Right lobe of liver (tissue), 6 donors: ENCODE data around the gene MTA2. TPM values are rescaled to one million over a fixed set of nuclear protein-coding genes. Genes with fewer than 3 reads are reported as not detected.
A peak's percentile ranks its signal among the peaks of the same experiment; 100 is the strongest.

Experiments used
- ATAC-seq, 4 donors: fragments of 200-7000 bp; cut with Tn5 transposase; one replicate each; pipeline ENCODE4 v1.9.1; 2020; ENCODE audit warnings: mild to moderate bottlenecking in 4 of 4, moderate library complexity in 4 of 4
- DNase-seq, 3 donors: peaks; one replicate each; pipeline ENCODE4 v3.0.0-alpha.2; 2020
- H3K27ac ChIP-seq, 3 donors: fragments of 200-600 bp; one replicate each; pipeline ENCODE4 v1.8.0; 2022
- H3K27me3 ChIP-seq, 2 donors: fragments of 200-600 bp; one replicate each; pipeline ENCODE4 v1.8.0; 2022
- H3K36me3 ChIP-seq, 4 donors: fragments of 200-600 bp; sonication (generic) in 1 of 4; one replicate each; pipeline versions ENCODE4 v1.5.1 to v1.8.0; 2017 to 2022; ENCODE audit warnings: control low read depth in 1 of 4
- H3K4me1 ChIP-seq, 4 donors: fragments of 200-600 bp; sonication (generic) in 1 of 4; one replicate each; pipeline versions ENCODE4 v1.5.1 to v1.8.0; 2017 to 2022; ENCODE audit warnings: control low read depth in 1 of 4
- H3K4me3 ChIP-seq, 3 donors: fragments of 200-600 bp; one replicate each; pipeline ENCODE4 v1.8.0; 2022
- H3K9me3 ChIP-seq, 4 donors: fragments of 200-600 bp; sonication (generic) in 1 of 4; one replicate each; pipeline versions ENCODE4 v1.5.1 to v1.8.0; 2017 to 2022; ENCODE audit warnings: control low read depth in 1 of 4
- CTCF ChIP-seq, 4 donors: fragments of 200-600 bp in 3 of 4; fragments of 450-650 bp in 1 of 4; IDR thresholded peaks; one replicate each; pipeline versions ENCODE4 v1.5.1 to v1.8.0; 2016 to 2022; ENCODE audit warnings: antibody characterized with exemption in 4 of 4, mild to moderate bottlenecking in 2 of 4
- POLR2A ChIP-seq: fragments of 450-650 bp; IDR thresholded peaks from one replicate; pipeline ENCODE4 v1.6.1; 2017; ENCODE audit warnings: antibody characterized with exemption, mild to moderate bottlenecking
- WGBS: methylation state at CpG from one replicate; pipeline ENCODE4 v1.1.6; 2018; ENCODE audit warnings: low coverage, low lambda C conversion rate; ENCODE audit not compliant: insufficient coverage; ENCODE audit errors: missing lambda C conversion rate; 5-methylcytosine and 5-hydroxymethylcytosine counted together
- intact Hi-C, 2 donors: fragments of 100-400 bp; cut with DNase I; formaldehyde crosslinking; loops; one replicate each; pipeline versions ENCODE4 v1.11.2 to v1.14.1; 2022
- microRNA-seq, 2 donors: library from miRNA; unstranded; fragments of <30 nt; microRNA quantifications; one replicate each; pipeline ENCODE4, GENCODE V29; 2019 to 2020
- small RNA-seq, 2 experiments: library from RNA; depleted of rRNA; stranded (forward); fragments of <200 nt; gene quantifications; one replicate each; pipeline ENCODE3, GENCODE V24; 2016
- total RNA-seq, 6 experiments: library from RNA; depleted of rRNA in 2 of 6; stranded (reverse); fragments of >200 nt in 2 of 6; fragmentation: NEBNext Ultra II Directional in 3 of 6; extraction: Animal tissue kit (Norgen Biotek cat#: 25700) in 3 of 6; gene quantifications; one replicate each; pipeline versions ENCODE4 v1.1.0 to v1.2.4, GENCODE V29; 2016 to 2023
- donor health status: DM: no; HTN: yes; CAD: no.
- donor health status: DM: no; HTN: no; CAD: no.
- donor health status: DM: no; HTN: no; CAD: no.
- donor health status: DM: no; HTN: yes; CAD: no.
- donor health status: DM: no; HTN: yes; CAD: no.

The MTA2 gene
- total RNA-seq, 6 experiments from 2014 or later = 20.0 to 38.0 (median 31.8) TPM

- TF ChIP-seq CTCF (IDR thresholded peaks at IDR 0.05) (no peak), POLR2A (no peak)
- DNase-seq (no peak), ATAC-seq (no peak)
- WGBS = 7% methylated on average over 10 of the region's 32 CpGs
- H3K27ac ChIP-seq = peak overlapping the region; percentile 90 to 96 (median 94)
- intact Hi-C loops = loop anchor here in 1 of 2 donors (5.0 kb wide), 1 partner anchor 123 kb away; no protein-coding TSS in a partner anchor
- no peaks in the 10 kb centered on the region for H3K9me3 ChIP-seq
- H3K27me3 ChIP-seq = no peaks in the 10 kb centered on the region
- H3K4me1 ChIP-seq = peaks cover 0 to 71% (median 34%) of the 10 kb centered on the region in 4 donors
- peak overlapping the region; percentile 80 to 97 (median 92) for H3K4me3 ChIP-seq
- no peaks in the 10 kb centered on the region for H3K36me3 ChIP-seq
Observed at GRCh38 chr11:62544581-62545436, 56.9 kb downstream of the MTA2 start.

GRCh38 chr11:62543680-62544444 lies 57.8 kb downstream of the MTA2 start:
- TF ChIP-seq CTCF (IDR thresholded peaks at IDR 0.05) = no peak
- TF ChIP-seq POLR2A = no peak
- DNase-seq = no peak
- no peak for ATAC-seq
- 13% methylated on average over 3 of the region's 22 CpGs for WGBS
- H3K27ac ChIP-seq = peak overlapping the region; percentile 46 to 96 (median 52)
- peaks cover 0 to 69% (median 36%) of the 10 kb centered on the region in 4 donors for H3K4me1 ChIP-seq
- intact Hi-C loops = loop anchor here in 1 of 2 donors (5.0 kb wide), 1 partner anchor 122 kb away; no protein-coding TSS in a partner anchor
- peak overlapping the region; percentile 80 to 97 (median 92) for H3K4me3 ChIP-seq
- H3K36me3 ChIP-seq = no peaks in the 10 kb centered on the region
- H3K9me3 ChIP-seq = no peaks in the 10 kb centered on the region
- no peaks in the 10 kb centered on the region for H3K27me3 ChIP-seq

Small RNAs within 50 kb of the gene (microRNA-seq; reads per million reads assigned to microRNA genes)
- 0 to 0.29 reads per million in 2 donors for gene MIR6747

Small RNAs within 50 kb of the gene (small RNA-seq; reads per million reads assigned to genes)
- gene AP001458.1 = 0 reads per million in 2 experiments
- gene EEF1G = 0 reads per million in 2 experiments
- gene MIR6747 = 0 reads per million in 2 experiments

Other genes starting within 250 kb of the MTA2 start
- not detected for gene SCGB1A1, start 182.8 kb downstream of the MTA2 start, total RNA-seq
- gene AHNAK, start 55.1 kb downstream of the MTA2 start, total RNA-seq = 100 to 1,000 TPM in 4 of 6 experiments, 10 to 100 TPM in 2; 91.0 to 180 (median 113) TPM
- gene EEF1G, start 28.0 kb downstream of the MTA2 start, total RNA-seq = 100 to 1,000 TPM; 442 to 450 (median 449) TPM
- 10 to 100 TPM; 12.3 to 34.2 (median 21.1) TPM for gene TUT1, start 10.3 kb downstream of the MTA2 start, total RNA-seq
- gene EML3, start 10.9 kb upstream of the MTA2 start, total RNA-seq = 10 to 100 TPM; 19.1 to 36.4 (median 22.7) TPM
- 1 to 10 TPM; 1.1 to 2.9 (median 1.2) TPM for gene ROM1, start 11.4 kb upstream of the MTA2 start, total RNA-seq
- gene B3GAT3, start 20.1 kb upstream of the MTA2 start, total RNA-seq = 10 to 100 TPM; 17.1 to 32.8 (median 23.4) TPM
- 100 to 1,000 TPM; 131 to 237 (median 201) TPM for gene GANAB, start 44.7 kb upstream of the MTA2 start, total RNA-seq
- 10 to 100 TPM; 12.1 to 20.3 (median 13.0) TPM for gene INTS5, start 51.4 kb upstream of the MTA2 start, total RNA-seq
- gene C11orf98, start 63.3 kb upstream of the MTA2 start, total RNA-seq = 10 to 100 TPM; 18.6 to 52.0 (median 25.6) TPM
- 1 to 10 TPM in 5 of 6 experiments, under 1 TPM in 1; 0.74 to 4.1 (median 2.6) TPM for gene CSKMT, start 63.4 kb upstream of the MTA2 start, total RNA-seq
- 1 to 10 TPM; 4.0 to 6.3 (median 5.3) TPM for gene UQCC3, start 69.8 kb upstream of the MTA2 start, total RNA-seq
- 1 to 10 TPM; 2.7 to 6.5 (median 3.7) TPM for gene LBHD1, start 70.4 kb upstream of the MTA2 start, total RNA-seq
- gene UBXN1, start 77.2 kb upstream of the MTA2 start, total RNA-seq = 10 to 100 TPM; 24.7 to 41.9 (median 28.0) TPM
- under 1 TPM in 1 of 6 experiments, not detected in 5; 0.12 TPM for gene LRRN4CL, start 87.7 kb upstream of the MTA2 start, total RNA-seq
- gene BSCL2, start 105.6 kb upstream of the MTA2 start, total RNA-seq = 10 to 100 TPM; 18.8 to 41.4 (median 34.3) TPM
- not detected for gene GNG3, start 105.8 kb upstream of the MTA2 start, total RNA-seq
- 10 to 100 TPM in 4 of 6 experiments, 1 to 10 TPM in 2; 7.9 to 17.1 (median 13.3) TPM for gene HNRNPUL2, start 125.6 kb upstream of the MTA2 start, total RNA-seq
- 10 to 100 TPM in 3 of 6 experiments, 1 to 10 TPM in 3; 8.5 to 13.3 (median 10.6) TPM for gene TTC9C, start 126.6 kb upstream of the MTA2 start, total RNA-seq
- gene ZBTB3, start 152.3 kb upstream of the MTA2 start, total RNA-seq = 1 to 10 TPM; 3.4 to 7.1 (median 4.7) TPM
- 10 to 100 TPM; 23.8 to 37.4 (median 26.6) TPM for gene POLR2G, start 159.7 kb upstream of the MTA2 start, total RNA-seq
- 10 to 100 TPM; 11.9 to 19.3 (median 16.0) TPM for gene TAF6L, start 169.5 kb upstream of the MTA2 start, total RNA-seq
- 10 to 100 TPM; 23.9 to 47.6 (median 29.1) TPM for gene TMEM179B, start 185.5 kb upstream of the MTA2 start, total RNA-seq
- 10 to 100 TPM in 2 of 6 experiments, 1 to 10 TPM in 4; 6.6 to 26.4 (median 8.2) TPM for gene TMEM223, start 190.1 kb upstream of the MTA2 start, total RNA-seq
- gene NXF1, start 203.6 kb upstream of the MTA2 start, total RNA-seq = 10 to 100 TPM; 24.7 to 42.9 (median 32.3) TPM
- gene STX5, start 230.2 kb upstream of the MTA2 start, total RNA-seq = 10 to 100 TPM; 22.1 to 27.8 (median 24.6) TPM
- not detected for gene TEX54, start 231.0 kb upstream of the MTA2 start, total RNA-seq
- gene WDR74, start 237.7 kb upstream of the MTA2 start, total RNA-seq = 10 to 100 TPM; 17.6 to 30.6 (median 24.3) TPM